ENCODE results near the gene MLX. TPM values are rescaled to one million over a fixed set of nuclear protein-coding genes. Genes with fewer than 3 reads are reported as not detected.
A peak's percentile ranks its signal among the peaks of the same experiment; 100 is the strongest.

Gene MLX
- total RNA-seq, 4 donors from 2014 or later, result 47.0 to 62.8 (median 52.9) TPM

GRCh38 chr17:42529061-42529460, 37.8 kb upstream of the MLX start:
- no peak for DNase-seq
- Histone ChIP-seq H3K4me3 (replicated peaks in 1 of 3) (no peak overlapping the region), H3K27me3 (no peaks in the 10 kb centered on the region), H3K9me3 (no peaks in the 10 kb centered on the region), H3K36me3 (no peaks in the 10 kb centered on the region), H3K4me1 (peaks cover 6 to 36% of the 10 kb centered on the region in 2 donors), H3K27ac (no peak overlapping the region)
- TF ChIP-seq POLR2A (IDR thresholded peaks at IDR 0.05), result no peak
- no peak for TF ChIP-seq CTCF (IDR thresholded peaks at IDR 0.05)
- intact Hi-C loops (cut with DNase I), result loop anchor here (5.0 kb wide), 1 partner anchor 207 kb away; no protein-coding TSS in a partner anchor
- 71 to 75% methylated on average over 3 of the region's 3 CpGs for whole genome bisulfite sequencing, 2 donors

- TF ChIP-seq CTCF (IDR thresholded peaks at IDR 0.05) (no peak), POLR2A (IDR thresholded peaks at IDR 0.05) (no peak)
- Histone ChIP-seq H3K36me3 (no peaks in the 10 kb centered on the region), H3K27me3 (no peaks in the 10 kb centered on the region), H3K4me3 (replicated peaks in 1 of 3) (no peak overlapping the region), H3K4me1 (peaks cover 6 to 43% of the 10 kb centered on the region in 2 donors), H3K27ac (peak overlapping the region in 1 of 3 donors; percentile 72), H3K9me3 (no peaks in the 10 kb centered on the region)
- DNase-seq, result no peak
- 95 to 100% methylated on average over 2 of the region's 2 CpGs for WGBS, 2 donors
- intact Hi-C loops (cut with DNase I), result no loop called here
These were observed 35.9 kb upstream of the MLX start for GRCh38 chr17:42530952-42531454.

- Histone ChIP-seq H3K27me3 (no peaks in the 10 kb centered on the region), H3K9me3 (no peaks in the 10 kb centered on the region), H3K36me3 (no peaks in the 10 kb centered on the region), H3K27ac (peak overlapping the region; percentile 72 to 81 (median 76)), H3K4me1 (peaks cover 2 to 37% of the 10 kb centered on the region in 2 donors), H3K4me3 (replicated peaks in 1 of 3) (peak overlapping the region in 1 of 3 donors; percentile 29)
- intact Hi-C loops (cut with DNase I), result no loop called here
- TF ChIP-seq CTCF (IDR thresholded peaks at IDR 0.05) (peak; percentile 15 to 65 (median 47)), POLR2A (IDR thresholded peaks at IDR 0.05) (peak; percentile 32 to 50)
- DNase-seq, result peak; percentile 65 to 66
- WGBS, 2 donors, result 27 to 58% methylated on average over 13 to 33 of the region's 60 CpGs
These were observed 35.2 kb upstream of the MLX start for GRCh38 chr17:42531455-42532354.

GRCh38 chr17:42535155-42536047, 31.5 kb upstream of the MLX start:
- 47 to 49% methylated on average over 26 of the region's 26 CpGs for WGBS, 2 donors

More at GRCh38 chr17:42535155-42536047, 31.5 kb upstream of the MLX start:
- DNase-seq, result no peak
- peak overlapping the region; percentile 22 to 37 (median 31) for H3K4me3 ChIP-seq (replicated peaks in 1 of 3)
- intact Hi-C loops (cut with DNase I), result no loop called here
- H3K9me3 ChIP-seq, result no peaks in the 10 kb centered on the region
- H3K27ac ChIP-seq, result peak overlapping the region; percentile 81 to 92 (median 89)
- peaks cover 8 to 32% of the 10 kb centered on the region in 2 donors for H3K4me1 ChIP-seq
- TF ChIP-seq POLR2A (IDR thresholded peaks at IDR 0.05) (no peak), CTCF (IDR thresholded peaks at IDR 0.05) (no peak)
- H3K36me3 ChIP-seq, result peaks cover 9 to 11% of the 10 kb centered on the region in 2 donors
- no peaks in the 10 kb centered on the region for H3K27me3 ChIP-seq
